Effector memory CD8-positive, alpha-beta T cell (primary cell): ENCODE measurements around the gene FASN.

Experiments used
- ATAC-seq: fragments of 150-1000 bp; cut with Tn5 transposase; replicated peaks from 2 replicates; pipeline ENCODE4 v1.10.0; 2021; ENCODE audit warnings: mild to moderate bottlenecking, moderate library complexity
- DNase-seq, 3 experiments: peaks; one replicate each; pipeline ENCODE4 v3.0.0; 2021
- H3K27ac Mint-ChIP-seq, 2 donors: one replicate each; pipeline ENCODE4 v1.8.0; 2022; ENCODE audit warnings: mild to moderate bottlenecking in 2 of 2, mixed read lengths in 2 of 2, moderate library complexity in 2 of 2
- H3K27me3 Mint-ChIP-seq, 2 donors: one replicate each; pipeline ENCODE4 v1.8.0; 2022; ENCODE audit warnings: mixed read lengths in 2 of 2
- H3K36me3 Mint-ChIP-seq: one replicate; pipeline ENCODE4 v1.8.0; 2022; ENCODE audit warnings: mild to moderate bottlenecking, moderate library complexity, mixed read lengths; ENCODE audit not compliant: insufficient read depth
- H3K4me1 Mint-ChIP-seq, 2 donors: one replicate each; pipeline ENCODE4 v1.8.0; 2022; ENCODE audit warnings: low read depth in 2 of 2, mixed read lengths in 2 of 2
- H3K4me3 Mint-ChIP-seq, 2 donors: one replicate each; pipeline ENCODE4 v1.8.0; 2022; ENCODE audit warnings: mild to moderate bottlenecking in 2 of 2, mixed read lengths in 2 of 2, moderate library complexity in 2 of 2
- H3K9me3 Mint-ChIP-seq, 2 donors: one replicate each; pipeline ENCODE4 v1.8.0; 2022; ENCODE audit warnings: mixed read lengths in 2 of 2

FASN gene

DNA sequence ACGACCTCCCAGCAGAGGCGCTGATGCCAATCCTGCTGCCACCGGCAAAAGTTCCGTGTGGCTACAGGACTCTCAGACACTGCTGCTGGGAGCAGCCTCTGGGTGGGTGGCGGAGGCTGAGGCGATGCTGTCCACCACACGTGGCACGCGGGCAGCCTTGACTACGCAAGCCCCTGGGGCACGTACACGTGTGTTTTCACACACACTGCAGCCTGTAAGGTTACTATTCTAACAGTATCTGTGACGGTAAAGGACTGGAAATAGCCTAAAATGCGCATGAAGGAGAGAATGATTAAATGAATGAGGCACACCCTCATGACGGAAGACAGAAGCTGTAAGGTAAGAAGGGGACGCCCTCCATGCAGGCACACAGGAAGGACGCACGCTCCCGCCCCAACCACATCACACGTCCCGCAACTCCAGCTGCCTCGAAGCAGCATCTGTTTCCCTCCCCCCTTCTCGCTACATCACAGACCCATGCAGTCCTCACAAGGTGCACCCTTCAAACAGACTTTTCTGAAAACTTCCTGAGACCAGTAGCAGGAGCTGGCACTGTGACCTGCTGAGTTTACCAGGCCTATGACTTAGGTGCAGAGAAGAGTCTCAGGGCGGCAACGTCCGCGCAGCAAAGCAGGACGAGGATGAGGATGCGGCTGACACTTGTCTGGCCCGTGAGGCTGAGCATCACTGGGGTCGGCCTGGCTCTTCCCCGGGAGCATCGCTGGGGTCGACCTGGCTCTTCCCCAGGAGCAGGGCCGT is 28.7 kb upstream of the FASN start:
- Mint-ChIP-seq H3K4me3 (peak overlapping the region; percentile 75 to 79), H3K4me1 (peaks cover 21 to 27% of the 10 kb centered on the region in 2 donors)
- ATAC-seq, result peak; percentile 93

GRCh38 chr17:82124101-82124500 is 26.1 kb upstream of the FASN start:
- H3K27ac Mint-ChIP-seq, result peak overlapping the region; percentile 64 to 89
- H3K36me3 Mint-ChIP-seq, result no peaks in the 10 kb centered on the region
- H3K4me1 Mint-ChIP-seq, result peaks cover 21 to 27% of the 10 kb centered on the region in 2 donors
- no peaks in the 10 kb centered on the region for H3K27me3 Mint-ChIP-seq
- ATAC-seq (no peak), DNase-seq (no peak)
- no peaks in the 10 kb centered on the region for H3K9me3 Mint-ChIP-seq
- H3K4me3 Mint-ChIP-seq, result no peak overlapping the region

More for the DNA sequence above, 28.7 kb upstream of the FASN start:
- peak overlapping the region; percentile 78 to 90 for H3K27ac Mint-ChIP-seq
- DNase-seq, result peak; percentile 68 to 82 (median 71)
- no peaks in the 10 kb centered on the region for H3K27me3 Mint-ChIP-seq
- peaks cover 2% of the 10 kb centered on the region for H3K36me3 Mint-ChIP-seq
- no peaks in the 10 kb centered on the region for H3K9me3 Mint-ChIP-seq

- ATAC-seq (no peak), DNase-seq (no peak)
- H3K36me3 Mint-ChIP-seq, result no peaks in the 10 kb centered on the region
- H3K27me3 Mint-ChIP-seq, result no peaks in the 10 kb centered on the region
- H3K4me3 Mint-ChIP-seq, result no peak overlapping the region
- H3K9me3 Mint-ChIP-seq, result no peaks in the 10 kb centered on the region
- peaks cover 17 to 22% of the 10 kb centered on the region in 2 donors for H3K4me1 Mint-ChIP-seq
- peak overlapping the region in 1 of 2 donors; percentile 35 for H3K27ac Mint-ChIP-seq
Observed at GRCh38 chr17:82121660-82122629, 23.9 kb upstream of the FASN start.

GRCh38 chr17:82121246-82121645 is 23.2 kb upstream of the FASN start:
- Mint-ChIP-seq H3K4me3 (no peak overlapping the region), H3K4me1 (peaks cover 10 to 15% of the 10 kb centered on the region in 2 donors), H3K9me3 (no peaks in the 10 kb centered on the region), H3K36me3 (no peaks in the 10 kb centered on the region), H3K27me3 (no peaks in the 10 kb centered on the region), H3K27ac (no peak overlapping the region)
- DNase-seq, result no peak
- no peak for ATAC-seq

DNA sequence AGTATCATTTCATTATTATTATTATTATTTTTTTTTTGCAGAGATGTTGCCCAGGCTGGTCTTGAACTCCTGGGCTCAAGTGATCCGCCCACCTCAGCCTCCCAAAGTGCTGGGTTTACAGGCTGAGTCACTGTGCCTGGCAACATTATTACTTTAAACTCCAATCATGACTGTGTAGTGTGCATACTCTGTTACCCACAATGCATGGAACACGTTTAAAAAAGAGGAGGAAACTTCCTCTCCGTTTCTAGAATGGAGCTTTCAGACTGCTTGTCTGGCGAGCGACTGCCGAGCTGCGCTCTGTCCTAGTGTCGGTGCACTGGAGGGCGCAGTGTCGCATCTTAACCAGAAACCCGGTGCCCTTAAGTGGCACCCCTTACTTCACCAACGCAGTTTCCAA is 22.1 kb upstream of the FASN start:
- Mint-ChIP-seq H3K27ac (no peak overlapping the region), H3K27me3 (no peaks in the 10 kb centered on the region), H3K4me3 (no peak overlapping the region), H3K36me3 (no peaks in the 10 kb centered on the region), H3K4me1 (peaks cover 5 to 9% of the 10 kb centered on the region in 2 donors), H3K9me3 (no peaks in the 10 kb centered on the region)
- ATAC-seq (no peak), DNase-seq (no peak)

GRCh38 chr17:82118815-82119380 is 20.9 kb upstream of the FASN start:
- H3K9me3 Mint-ChIP-seq, result no peaks in the 10 kb centered on the region
- H3K4me3 Mint-ChIP-seq, result no peak overlapping the region
- H3K4me1 Mint-ChIP-seq, result peaks cover 4% of the 10 kb centered on the region in 2 donors
- H3K36me3 Mint-ChIP-seq, result no peaks in the 10 kb centered on the region
- ATAC-seq, result no peak
- no peak for DNase-seq
- H3K27ac Mint-ChIP-seq, result no peak overlapping the region
- no peaks in the 10 kb centered on the region for H3K27me3 Mint-ChIP-seq

GRCh38 chr17:82118168-82118814 is 20.3 kb upstream of the FASN start:
- DNase-seq (no peak), ATAC-seq (no peak)
- Mint-ChIP-seq H3K4me3 (no peak overlapping the region), H3K36me3 (no peaks in the 10 kb centered on the region), H3K27me3 (no peaks in the 10 kb centered on the region), H3K27ac (peak overlapping the region in 1 of 2 donors; percentile 28), H3K9me3 (no peaks in the 10 kb centered on the region), H3K4me1 (peaks cover 4% of the 10 kb centered on the region in 2 donors)

GRCh38 chr17:82117139-82118090 is 19.4 kb upstream of the FASN start:
- Mint-ChIP-seq H3K9me3 (no peaks in the 10 kb centered on the region), H3K4me1 (peaks cover 0 to 4% of the 10 kb centered on the region in 2 donors), H3K4me3 (no peak overlapping the region), H3K36me3 (no peaks in the 10 kb centered on the region), H3K27ac (peak overlapping the region; percentile 28 to 33), H3K27me3 (no peaks in the 10 kb centered on the region)
- DNase-seq, result no peak
- ATAC-seq, result no peak

DNA sequence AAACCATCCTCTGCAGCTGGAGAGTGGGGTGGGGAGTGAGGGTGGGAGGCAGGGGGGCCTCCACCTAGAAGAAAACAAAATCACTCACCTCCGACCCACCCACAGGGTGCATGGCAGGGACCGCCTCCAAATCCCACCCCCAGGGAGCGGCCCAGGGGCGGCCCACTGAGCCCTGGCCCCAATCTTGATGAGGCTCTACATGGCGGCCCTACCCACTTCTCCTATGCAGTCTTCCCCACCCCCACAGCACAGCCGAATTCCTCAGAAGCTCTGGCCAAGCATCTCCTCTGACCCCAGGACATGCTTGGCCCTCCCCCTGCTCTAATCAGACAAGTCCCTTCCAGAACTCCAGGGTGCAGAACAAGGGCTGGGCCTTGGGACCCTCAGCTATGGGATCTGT is 18.2 kb upstream of the FASN start:
- no peak for ATAC-seq
- DNase-seq, result no peak
- H3K27ac Mint-ChIP-seq, result no peak overlapping the region
- H3K9me3 Mint-ChIP-seq, result no peaks in the 10 kb centered on the region
- H3K36me3 Mint-ChIP-seq, result no peaks in the 10 kb centered on the region
- H3K4me1 Mint-ChIP-seq, result peaks cover 0 to 4% of the 10 kb centered on the region in 2 donors
- no peaks in the 10 kb centered on the region for H3K27me3 Mint-ChIP-seq
- H3K4me3 Mint-ChIP-seq, result no peak overlapping the region

DNA sequence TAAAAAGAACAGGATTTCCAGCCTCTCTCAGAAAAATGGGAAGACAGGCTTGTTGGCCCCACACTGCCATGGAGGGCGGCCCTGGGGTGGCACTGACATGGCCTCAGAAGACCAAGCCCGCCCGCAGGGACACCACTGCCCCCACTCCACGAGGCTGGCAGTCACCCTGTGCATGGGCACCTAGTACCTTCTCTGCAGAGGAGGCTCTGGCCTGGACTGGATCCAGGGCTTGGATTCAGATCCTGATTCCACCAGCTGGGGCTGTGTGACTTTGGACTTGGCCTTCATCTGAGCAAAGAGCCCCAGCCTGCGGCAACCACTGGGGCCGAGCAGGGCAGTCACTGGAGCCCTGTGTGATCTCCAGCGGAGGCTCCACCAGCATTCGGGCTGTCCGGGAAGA is 16.8 kb upstream of the FASN start:
- H3K4me1 Mint-ChIP-seq, result peaks cover 0 to 4% of the 10 kb centered on the region in 2 donors
- no peaks in the 10 kb centered on the region for H3K36me3 Mint-ChIP-seq
- no peak for DNase-seq
- no peaks in the 10 kb centered on the region for H3K27me3 Mint-ChIP-seq
- H3K27ac Mint-ChIP-seq, result no peak overlapping the region
- H3K9me3 Mint-ChIP-seq, result no peaks in the 10 kb centered on the region
- H3K4me3 Mint-ChIP-seq, result no peak overlapping the region
- ATAC-seq, result no peak

DNA sequence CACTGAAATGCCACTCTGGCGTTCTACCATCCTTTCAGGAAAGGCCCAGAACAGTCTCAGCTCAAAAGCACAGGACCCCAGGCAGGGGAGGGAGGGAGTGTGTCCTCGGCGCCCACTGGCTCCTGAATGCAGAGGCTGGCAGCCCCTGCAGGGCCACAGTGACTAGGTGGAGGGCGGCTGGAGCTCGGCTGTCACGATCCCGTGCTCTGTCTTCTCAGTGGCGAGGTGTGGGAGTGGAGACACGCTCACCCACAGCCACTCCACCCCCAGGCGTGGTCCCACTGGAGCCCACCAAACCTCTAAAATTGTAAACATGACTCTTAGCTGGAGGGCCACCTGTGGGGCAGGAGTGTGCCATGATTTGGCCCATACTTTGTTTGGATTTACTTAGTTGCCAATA is 16.4 kb upstream of the FASN start:
- ATAC-seq, result no peak
- no peaks in the 10 kb centered on the region for H3K9me3 Mint-ChIP-seq

DNA sequence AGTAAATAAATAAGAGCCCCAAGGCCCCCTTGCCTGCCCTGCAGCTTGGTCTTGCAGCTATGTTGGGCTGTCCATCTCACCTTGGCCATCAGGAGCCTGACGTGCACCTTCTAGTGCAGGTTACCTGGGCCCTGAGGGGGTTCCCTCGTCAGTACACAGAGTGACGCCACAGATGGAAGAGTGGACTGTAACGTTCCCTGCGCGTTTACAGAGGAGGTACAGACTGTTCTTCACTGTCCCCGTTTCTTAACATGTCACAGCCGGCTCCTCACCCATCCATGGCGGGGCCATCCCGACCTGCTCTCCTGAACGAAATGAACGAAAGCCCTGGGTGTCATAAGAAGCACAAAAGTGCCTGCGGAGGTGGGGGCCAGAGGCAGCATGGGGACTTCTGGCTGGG is 15.9 kb upstream of the FASN start:
- ATAC-seq, result no peak
- H3K36me3 Mint-ChIP-seq, result no peaks in the 10 kb centered on the region
- peaks cover 0 to 4% of the 10 kb centered on the region in 2 donors for H3K4me1 Mint-ChIP-seq
- H3K4me3 Mint-ChIP-seq, result no peak overlapping the region
- H3K27ac Mint-ChIP-seq, result peak overlapping the region in 1 of 2 donors; percentile 63
- no peaks in the 10 kb centered on the region for H3K9me3 Mint-ChIP-seq
- no peaks in the 10 kb centered on the region for H3K27me3 Mint-ChIP-seq
- no peak for DNase-seq

More for the DNA sequence above, 16.4 kb upstream of the FASN start:
- Mint-ChIP-seq H3K4me1 (peaks cover 0 to 4% of the 10 kb centered on the region in 2 donors), H3K4me3 (no peak overlapping the region), H3K27me3 (no peaks in the 10 kb centered on the region), H3K36me3 (no peaks in the 10 kb centered on the region), H3K27ac (no peak overlapping the region)
- DNase-seq, result no peak
